GM23338 (cell line): ENCODE data around the gene NINJ2. TPM values are rescaled to one million over a fixed set of nuclear protein-coding genes. Genes with fewer than 3 reads are reported as not detected.

ENCODE experiments used
- ATAC-seq: fragments of 200-7000 bp; cut with Tn5 transposase; 3 replicates; pipeline ENCODE4 v1.9.1; 2020
- DNase-seq: peaks from one replicate; pipeline ENCODE4 v3.0.0-alpha.2; 2015; ENCODE audit warnings: low spot score
- H2AFZ ChIP-seq: fragments of 200-600 bp; sonication (generic); 2 replicates; pipeline ENCODE4 v1.8.0; 2016; ENCODE audit warnings: antibody characterized with exemption, mild to moderate bottlenecking, moderate library complexity
- H3F3A ChIP-seq: fragments of 200-600 bp; sonication (generic); replicated peaks from 2 replicates; pipeline ENCODE4 v1.8.0; 2017; ENCODE audit warnings: antibody characterized with exemption, mixed run types, low read depth
- H3K27ac ChIP-seq: fragments of 200-600 bp; sonication (generic); 2 replicates; pipeline ENCODE4 v1.6.1; 2016; ENCODE audit warnings: low read depth
- H3K27me3 ChIP-seq: fragments of 200-600 bp; sonication (generic); 2 replicates; pipeline ENCODE4 v1.8.0; 2016; ENCODE audit warnings: mild to moderate bottlenecking, mixed run types, moderate library complexity; ENCODE audit not compliant: insufficient read depth
- H3K36me3 ChIP-seq: fragments of 200-600 bp; sonication (generic); 2 replicates; pipeline ENCODE4 v1.8.0; 2016; ENCODE audit warnings: mild to moderate bottlenecking; ENCODE audit not compliant: insufficient read depth
- H3K4me1 ChIP-seq: fragments of 200-600 bp; sonication (generic); 2 replicates; pipeline ENCODE4 v1.8.0; 2016; ENCODE audit warnings: mild to moderate bottlenecking, moderate library complexity; ENCODE audit not compliant: insufficient read depth
- H3K4me2 ChIP-seq: fragments of 200-600 bp; sonication (generic); 2 replicates; pipeline ENCODE4 v1.7.1; 2017; ENCODE audit warnings: mixed run types
- H3K4me3 ChIP-seq: fragments of 200-600 bp; sonication (generic); 2 replicates; pipeline ENCODE4 v1.6.1; 2016; ENCODE audit warnings: mixed run types
- H3K79me2 ChIP-seq: fragments of 200-600 bp; sonication (generic); replicated peaks from 2 replicates; pipeline ENCODE4 v1.8.0; 2017; ENCODE audit warnings: mild to moderate bottlenecking; ENCODE audit not compliant: insufficient read depth
- H3K9me2 ChIP-seq: fragments of 200-600 bp; sonication (generic); 2 replicates; pipeline ENCODE4 v1.8.0; 2017; ENCODE audit not compliant: insufficient read depth
- H4K20me1 ChIP-seq: fragments of 200-600 bp; sonication (generic); replicated peaks from 2 replicates; pipeline ENCODE4 v1.8.0; 2017; ENCODE audit warnings: mild to moderate bottlenecking; ENCODE audit not compliant: insufficient read depth
- H3K27ac Mint-ChIP-seq: 2 replicates; pipeline ENCODE4 v1.8.0; 2020; ENCODE audit warnings: inconsistent platforms, mild to moderate bottlenecking, moderate library complexity, mixed read lengths
- H3K27me3 Mint-ChIP-seq: 3 replicates; pipeline ENCODE4 v1.8.0; 2022; ENCODE audit warnings: low read depth, mild to moderate bottlenecking, moderate library complexity, mixed read lengths, inconsistent platforms; ENCODE audit not compliant: insufficient read depth, poor library complexity
- H3K36me3 Mint-ChIP-seq: 3 replicates; pipeline ENCODE4 v1.8.0; 2021; ENCODE audit warnings: low read depth, mild to moderate bottlenecking, inconsistent platforms, moderate library complexity, mixed read lengths
- H3K4me1 Mint-ChIP-seq: 3 replicates; pipeline ENCODE4 v1.8.0; 2020; ENCODE audit warnings: mild to moderate bottlenecking, inconsistent platforms, mixed read lengths
- H3K4me3 Mint-ChIP-seq: 3 replicates; pipeline ENCODE4 v1.8.0; 2021; ENCODE audit warnings: moderate library complexity, mild to moderate bottlenecking, inconsistent platforms, mixed read lengths
- H3K9me3 Mint-ChIP-seq: 3 replicates; pipeline ENCODE4 v1.8.0; 2020; ENCODE audit warnings: moderate library complexity, mild to moderate bottlenecking, inconsistent platforms, mixed read lengths
- CREB1 ChIP-seq: fragments of 250-450 bp; sonication (Bioruptor Pico); IDR thresholded peaks from 2 replicates; pipeline ENCODE4 v1.5.0; 2020; ENCODE audit warnings: low read depth, mild to moderate bottlenecking, moderate library complexity
- CTCF ChIP-seq, 2 experiments: fragments of 200-600 bp in 1 of 2; sonication (generic) in 1 of 2; conservative IDR thresholded peaks; 2 replicates each; pipeline versions ENCODE4 v1.5.1 to v1.6.1; 2016 to 2017; ENCODE audit warnings: antibody characterized with exemption in 2 of 2, low read depth in 2 of 2, mild to moderate bottlenecking in 2 of 2, moderate library complexity in 1 of 2
- ETS1 ChIP-seq: IDR thresholded peaks from 2 replicates; pipeline ENCODE4 v1.6.1; 2016; ENCODE audit warnings: antibody characterized with exemption
- EZH2 ChIP-seq: fragments of 200-600 bp; sonication (generic); IDR thresholded peaks from one replicate; pipeline ENCODE4 v1.8.0; 2017; ENCODE audit warnings: antibody characterized with exemption, mild to moderate bottlenecking, low read depth; ENCODE audit not compliant: unreplicated experiment
- EZH2phosphoT487 ChIP-seq: fragments of 200-600 bp; sonication (generic); IDR thresholded peaks from one replicate; pipeline ENCODE4 v1.8.1; 2018; ENCODE audit warnings: antibody characterized with exemption; ENCODE audit not compliant: unreplicated experiment
- JUNB ChIP-seq: IDR thresholded peaks from one replicate; pipeline ENCODE4 v1.6.1; 2016; ENCODE audit warnings: antibody characterized with exemption; ENCODE audit not compliant: unreplicated experiment
- NANOG ChIP-seq: IDR thresholded peaks from 2 replicates; pipeline ENCODE4 v1.6.1; 2016; ENCODE audit warnings: antibody characterized with exemption, borderline replicate concordance
- POLR2AphosphoS5 ChIP-seq: IDR thresholded peaks from 2 replicates; pipeline ENCODE4 v1.6.1; 2016; ENCODE audit warnings: antibody characterized with exemption, low read depth
- REST ChIP-seq: IDR thresholded peaks from one replicate; pipeline ENCODE4 v1.6.1; 2018; ENCODE audit warnings: antibody characterized with exemption; ENCODE audit not compliant: unreplicated experiment
- STAT1 ChIP-seq: IDR thresholded peaks from one replicate; pipeline ENCODE4 v1.6.1; 2016; ENCODE audit warnings: antibody characterized with exemption; ENCODE audit not compliant: unreplicated experiment
- ZNF114 ChIP-seq: fragments of 250-450 bp; sonication (Bioruptor Pico); IDR thresholded peaks from 2 replicates; pipeline ENCODE4 v1.5.0; 2020; ENCODE audit warnings: mild to moderate bottlenecking, moderate library complexity
- ZNF331 ChIP-seq: fragments of 250-450 bp; sonication (Bioruptor Pico); IDR thresholded peaks from 2 replicates; pipeline ENCODE4 v1.5.0; 2020; ENCODE audit warnings: low read depth, mild to moderate bottlenecking, moderate library complexity
- ZNF462 ChIP-seq: fragments of 250-450 bp; sonication (Bioruptor Pico); IDR thresholded peaks from 2 replicates; pipeline ENCODE4 v1.5.0; 2020; ENCODE audit warnings: mild to moderate bottlenecking, moderate library complexity
- polyA plus RNA-seq: library from polyadenylated mRNA; unstranded; fragments of >200 nt; fragmentation: Nextera tagmentation; extraction: Ambion mirVana; gene quantifications from 2 replicates; pipeline ENCODE4 v1.2.1, GENCODE V29; 2016
- total RNA-seq: library from RNA; depleted of rRNA; stranded (reverse); fragments of >200 nt; shearing (Covaris generic); gene quantifications from 2 replicates; pipeline ENCODE4 v1.2.3, GENCODE V29; 2014

The NINJ2 gene
- total and polyA plus RNA-seq, 2 experiments from 2014 or later = 0.94 to 2.6 TPM

GRCh38 chr12:615620-616019, 47.6 kb downstream of the NINJ2 start:
- H3K4me2 ChIP-seq = no peak overlapping the region
- H3K36me3 ChIP-seq = no peaks in the 10 kb centered on the region
- H3K27me3 ChIP-seq = no peaks in the 10 kb centered on the region
- no peak overlapping the region for H3K27ac Mint-ChIP-seq
- H4K20me1 ChIP-seq = no peaks in the 10 kb centered on the region
- H3K4me3 Mint-ChIP-seq = no peak overlapping the region
- TF ChIP-seq JUNB = no peak
- no peak for TF ChIP-seq CREB1
- TF ChIP-seq EZH2phosphoT487 = no peak
- no peak for TF ChIP-seq EZH2
- no peak for TF ChIP-seq ZNF114 (CRISPR knock-in tag)
- TF ChIP-seq ZNF331 (CRISPR knock-in tag) = no peak
- TF ChIP-seq NANOG = no peak
- TF ChIP-seq STAT1 = no peak
- TF ChIP-seq CTCF (conservative IDR thresholded peaks at IDR 0.05; ENCODE audit: low read depth in 2 of 2) = no peak
- no peak for TF ChIP-seq REST
- no peak for TF ChIP-seq ETS1
- TF ChIP-seq POLR2AphosphoS5 = no peak
- TF ChIP-seq ZNF462 = no peak
- DNase-seq (no peak), ATAC-seq (no peak)
- no peak overlapping the region for H3K4me3 ChIP-seq
- peaks cover 5% of the 10 kb centered on the region for H3K27me3 Mint-ChIP-seq
- H3K9me3 Mint-ChIP-seq = no peaks in the 10 kb centered on the region
- no peaks in the 10 kb centered on the region for H3K4me1 ChIP-seq
- H3F3A ChIP-seq = no peaks in the 10 kb centered on the region
- peak overlapping the region; percentile 74; the same call in 1 of the 2 replicates for H2AFZ ChIP-seq
- no peaks in the 10 kb centered on the region for H3K79me2 ChIP-seq
- no peaks in the 10 kb centered on the region for H3K9me2 ChIP-seq
- H3K27ac ChIP-seq = no peak overlapping the region
- peaks cover 7% of the 10 kb centered on the region; the same call in 1 of the 3 replicates for H3K4me1 Mint-ChIP-seq
- no peaks in the 10 kb centered on the region for H3K36me3 Mint-ChIP-seq
